Medulla oblongata (tissue), 1 donor: ENCODE results near the gene GRN.
A peak's percentile ranks its signal among the peaks of the same experiment; 100 is the strongest.
"Not testable (repeated sequence)": the region's sequence is repeated elsewhere in the genome, so short reads cannot be mapped to it uniquely, and the experiment has no call there.

ENCODE experiments used
- DNase-seq: peaks from one replicate; pipeline ENCODE4 v3.0.0-alpha.2; 2015; ENCODE audit errors: extremely low spot score

Gene GRN

DNA sequence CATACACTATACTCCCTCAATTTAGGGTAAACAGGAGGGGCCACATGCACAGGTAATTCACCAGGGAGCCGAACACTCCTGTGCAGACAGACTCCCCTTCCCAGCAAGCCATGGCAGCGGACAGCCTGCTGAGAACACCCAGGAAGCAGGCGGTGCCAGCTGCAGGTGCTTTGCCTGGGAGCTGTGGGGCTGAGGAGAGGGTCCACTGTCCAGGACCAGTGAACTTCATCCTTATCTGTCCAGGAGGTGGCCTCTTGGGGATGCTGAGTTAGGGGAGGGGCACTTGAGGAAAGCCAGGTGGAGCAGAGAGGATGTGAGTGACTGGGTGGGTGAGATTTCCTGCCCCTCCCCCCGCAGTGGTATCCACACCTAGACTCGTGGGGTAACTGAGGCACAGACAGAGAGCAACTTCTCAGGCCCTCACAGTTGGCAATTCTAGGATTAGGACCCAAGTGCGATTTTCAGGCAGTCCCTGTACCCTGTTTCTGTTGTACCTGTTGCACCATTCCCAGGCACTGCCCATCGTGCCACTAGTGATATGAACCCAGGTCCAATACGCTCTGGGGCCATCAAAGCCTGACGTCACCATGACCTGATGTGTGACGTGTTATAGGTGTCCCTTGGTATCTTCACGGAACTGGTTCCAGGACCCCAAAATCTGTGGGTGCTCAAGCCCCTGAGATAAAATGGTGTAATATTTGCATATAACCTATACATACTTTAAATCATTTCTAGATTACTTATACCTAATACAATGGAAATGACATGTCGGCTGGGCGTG, 1.2 kb downstream of the GRN start:
- no peak for DNase-seq

DNA sequence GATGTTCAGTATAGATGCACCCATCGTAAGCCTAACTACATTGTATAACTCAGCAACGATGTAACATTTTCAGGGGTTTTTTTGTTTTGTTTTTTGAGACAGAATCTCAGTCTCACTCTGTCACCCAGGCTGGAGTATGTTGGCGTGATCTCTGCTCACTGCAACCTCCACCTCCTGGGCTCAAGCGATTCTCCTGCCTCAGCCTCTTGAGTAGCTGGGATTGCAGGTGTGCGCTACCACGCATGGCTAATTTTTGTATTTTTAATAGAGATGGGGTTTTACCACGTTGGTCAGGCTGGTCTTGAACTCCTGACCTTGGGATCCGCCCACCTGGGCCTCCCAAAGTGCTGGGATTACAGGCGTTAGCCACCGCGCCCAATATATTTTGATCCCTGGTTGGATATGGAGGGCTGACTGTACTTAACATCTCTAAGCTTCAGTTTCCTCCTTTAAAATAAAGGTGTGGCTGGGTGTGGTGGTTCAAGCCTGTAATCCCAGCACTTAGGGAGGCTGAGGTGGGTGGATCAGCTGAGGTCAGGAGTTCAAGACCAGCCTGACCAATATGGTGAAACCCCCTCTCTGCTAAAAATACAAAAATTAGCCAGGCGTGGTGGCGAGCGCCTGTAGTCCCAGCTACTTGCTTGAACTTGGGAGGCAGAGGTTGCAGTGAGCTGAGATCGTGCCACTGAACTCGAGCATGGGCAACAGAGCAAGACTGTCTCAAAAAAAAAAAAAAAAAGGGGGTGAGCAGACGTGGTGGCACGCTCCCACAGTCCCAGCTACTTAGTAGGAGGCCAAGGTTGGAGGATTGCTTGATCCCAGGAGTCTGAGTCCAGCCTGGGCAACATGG, 2.3 kb downstream of the GRN start:
- not testable (repeated sequence) for DNase-seq

DNA sequence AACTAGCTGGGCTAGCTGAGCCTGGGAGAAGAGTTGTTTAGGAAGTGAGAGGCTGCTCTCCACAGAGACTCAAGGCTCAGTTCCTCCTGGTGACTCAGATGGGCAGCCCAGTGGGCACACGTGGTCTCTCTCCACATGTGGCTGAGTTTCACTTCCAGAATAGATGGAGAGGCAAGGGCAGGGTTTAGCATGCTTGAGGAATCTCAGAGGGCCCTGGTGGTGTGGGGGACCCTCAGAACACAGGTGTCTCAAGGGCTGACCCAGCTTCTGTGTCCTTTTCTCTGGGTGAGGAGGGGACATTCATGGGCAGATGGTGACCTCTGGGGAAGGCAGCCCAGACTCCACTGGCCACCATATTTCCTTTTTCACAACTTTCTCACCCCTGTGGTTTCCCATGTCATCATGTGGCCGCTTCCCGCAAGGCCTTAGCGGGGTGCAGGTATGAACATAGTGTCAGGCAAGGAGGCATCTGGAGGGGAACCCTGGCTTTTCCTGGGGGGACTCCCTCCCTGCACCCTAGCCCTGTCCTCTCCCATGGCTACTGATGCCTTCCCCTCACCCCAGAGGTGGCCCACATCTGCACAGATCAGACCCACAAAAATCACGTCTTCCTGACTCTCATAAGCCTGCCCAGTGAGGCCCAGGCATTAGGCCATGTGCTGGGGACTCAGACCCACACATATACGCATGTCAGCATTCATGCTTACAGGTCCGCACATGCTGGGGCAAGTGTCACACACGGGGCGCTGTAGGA, 3.3 kb downstream of the GRN start:
- DNase-seq, result peak; percentile 88

DNA sequence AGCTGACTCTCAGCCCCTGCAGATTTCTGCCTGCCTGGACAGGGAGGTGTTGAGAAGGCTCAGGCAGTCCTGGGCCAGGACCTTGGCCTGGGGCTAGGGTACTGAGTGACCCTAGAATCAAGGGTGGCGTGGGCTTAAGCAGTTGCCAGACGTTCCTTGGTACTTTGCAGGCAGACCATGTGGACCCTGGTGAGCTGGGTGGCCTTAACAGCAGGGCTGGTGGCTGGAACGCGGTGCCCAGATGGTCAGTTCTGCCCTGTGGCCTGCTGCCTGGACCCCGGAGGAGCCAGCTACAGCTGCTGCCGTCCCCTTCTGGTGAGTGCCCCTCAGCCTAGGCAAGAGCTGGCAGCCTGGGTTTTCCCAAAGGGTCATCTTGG, 3.9 kb downstream of the GRN start:
- no peak for DNase-seq

DNA sequence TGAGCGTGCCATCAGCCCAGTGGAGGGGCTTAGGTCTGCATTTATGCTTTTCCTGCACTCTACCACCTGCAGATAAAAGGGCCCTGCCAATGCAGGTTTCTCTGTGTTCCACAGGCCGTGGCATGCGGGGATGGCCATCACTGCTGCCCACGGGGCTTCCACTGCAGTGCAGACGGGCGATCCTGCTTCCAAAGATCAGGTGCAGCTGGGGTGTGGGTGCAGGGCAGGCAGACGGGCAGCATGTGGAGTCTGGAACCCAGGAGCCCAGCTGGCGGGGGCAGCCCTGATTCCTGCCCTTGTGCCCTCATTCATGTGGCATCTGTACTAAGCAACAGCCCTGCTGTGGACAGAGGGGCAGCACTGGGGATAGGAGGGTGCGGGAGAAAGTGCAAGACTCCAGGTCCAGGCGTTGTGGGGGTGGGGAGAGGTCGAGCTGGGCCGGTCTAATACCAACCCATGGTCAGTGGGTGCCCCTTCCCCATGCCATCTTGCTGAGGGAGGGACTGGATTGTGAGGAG, 4.5 kb downstream of the GRN start:
- no peak for DNase-seq

DNA sequence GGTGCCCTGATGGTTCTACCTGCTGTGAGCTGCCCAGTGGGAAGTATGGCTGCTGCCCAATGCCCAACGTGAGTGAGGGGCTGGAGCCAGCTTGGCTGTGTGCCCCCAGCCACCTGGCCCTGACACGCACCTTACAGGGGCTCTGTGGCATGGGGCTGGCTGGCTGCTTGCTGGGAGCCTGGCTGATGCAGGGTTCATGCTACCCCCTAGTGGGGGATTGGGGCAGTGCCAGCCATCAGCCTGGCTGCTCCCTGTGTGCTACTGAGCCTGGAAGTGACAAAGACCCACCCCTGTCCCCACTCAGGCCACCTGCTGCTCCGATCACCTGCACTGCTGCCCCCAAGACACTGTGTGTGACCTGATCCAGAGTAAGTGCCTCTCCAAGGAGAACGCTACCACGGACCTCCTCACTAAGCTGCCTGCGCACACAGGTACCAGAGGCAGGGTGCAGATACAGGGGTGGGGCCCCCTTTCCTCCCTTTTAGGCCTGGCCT, 5.7 kb downstream of the GRN start:
- peak; percentile 63 for DNase-seq

DNA sequence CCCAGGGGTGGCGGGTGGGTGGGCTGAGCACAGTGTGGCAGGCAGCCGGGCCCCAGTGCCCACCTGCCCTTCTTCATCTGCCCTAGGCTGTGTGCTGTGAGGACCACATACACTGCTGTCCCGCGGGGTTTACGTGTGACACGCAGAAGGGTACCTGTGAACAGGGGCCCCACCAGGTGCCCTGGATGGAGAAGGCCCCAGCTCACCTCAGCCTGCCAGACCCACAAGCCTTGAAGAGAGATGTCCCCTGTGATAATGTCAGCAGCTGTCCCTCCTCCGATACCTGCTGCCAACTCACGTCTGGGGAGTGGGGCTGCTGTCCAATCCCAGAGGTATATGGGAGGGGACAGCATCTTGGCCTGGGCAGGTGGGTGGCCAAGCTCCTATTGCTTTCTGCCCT, 6.4 kb downstream of the GRN start:
- no peak for DNase-seq

DNA sequence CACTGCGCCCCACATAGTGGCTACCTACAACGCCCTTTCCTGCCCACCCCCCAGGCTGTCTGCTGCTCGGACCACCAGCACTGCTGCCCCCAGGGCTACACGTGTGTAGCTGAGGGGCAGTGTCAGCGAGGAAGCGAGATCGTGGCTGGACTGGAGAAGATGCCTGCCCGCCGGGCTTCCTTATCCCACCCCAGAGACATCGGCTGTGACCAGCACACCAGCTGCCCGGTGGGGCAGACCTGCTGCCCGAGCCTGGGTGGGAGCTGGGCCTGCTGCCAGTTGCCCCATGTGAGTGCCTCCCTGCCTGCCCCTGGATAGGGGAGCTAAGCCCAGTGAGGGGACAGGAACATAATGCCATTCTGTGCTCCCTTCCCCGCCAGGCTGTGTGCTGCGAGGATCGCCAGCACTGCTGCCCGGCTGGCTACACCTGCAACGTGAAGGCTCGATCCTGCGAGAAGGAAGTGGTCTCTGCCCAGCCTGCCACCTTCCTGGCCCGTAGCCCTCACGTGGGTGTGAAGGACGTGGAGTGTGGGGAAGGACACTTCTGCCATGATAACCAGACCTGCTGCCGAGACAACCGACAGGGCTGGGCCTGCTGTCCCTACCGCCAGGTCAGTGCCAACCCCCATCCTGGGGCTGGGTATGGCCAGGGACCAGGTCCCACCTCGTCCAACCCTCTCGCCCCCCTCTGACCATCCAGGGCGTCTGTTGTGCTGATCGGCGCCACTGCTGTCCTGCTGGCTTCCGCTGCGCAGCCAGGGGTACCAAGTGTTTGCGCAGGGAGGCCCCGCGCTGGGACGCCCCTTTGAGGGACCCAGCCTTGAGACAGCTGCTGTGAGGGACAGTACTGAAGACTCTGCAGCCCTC, 7.1 kb downstream of the GRN start:
- DNase-seq, result no peak

DNA sequence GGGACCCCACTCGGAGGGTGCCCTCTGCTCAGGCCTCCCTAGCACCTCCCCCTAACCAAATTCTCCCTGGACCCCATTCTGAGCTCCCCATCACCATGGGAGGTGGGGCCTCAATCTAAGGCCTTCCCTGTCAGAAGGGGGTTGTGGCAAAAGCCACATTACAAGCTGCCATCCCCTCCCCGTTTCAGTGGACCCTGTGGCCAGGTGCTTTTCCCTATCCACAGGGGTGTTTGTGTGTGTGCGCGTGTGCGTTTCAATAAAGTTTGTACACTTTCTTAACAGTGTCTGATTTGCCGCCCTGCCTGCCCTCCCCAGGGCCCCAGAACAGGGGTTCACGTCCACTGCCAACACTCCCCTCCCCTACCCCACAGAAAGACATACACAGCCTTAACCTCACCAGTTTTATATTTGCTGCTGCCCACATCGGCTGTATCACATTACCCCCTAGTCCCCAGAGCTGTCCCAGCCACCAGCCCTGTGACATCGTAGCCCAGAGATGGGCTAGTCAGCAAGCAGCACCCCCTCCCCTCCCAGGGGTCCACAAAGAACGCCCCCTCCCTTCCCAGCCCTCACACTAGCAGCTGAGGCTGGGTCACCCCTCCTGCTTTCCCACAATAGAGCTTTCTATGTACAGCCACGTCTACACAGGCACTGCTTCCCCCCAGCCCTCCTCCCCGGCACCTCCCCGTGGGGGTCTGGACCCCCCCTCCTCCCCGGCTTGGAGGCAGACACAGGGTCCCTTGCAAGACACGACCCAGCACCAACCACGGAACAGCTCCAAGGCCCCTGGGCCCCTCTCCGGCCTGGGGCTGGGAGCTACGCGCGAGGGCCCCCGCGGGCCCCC, 7.9 kb downstream of the GRN start:
- DNase-seq, result no peak

DNA sequence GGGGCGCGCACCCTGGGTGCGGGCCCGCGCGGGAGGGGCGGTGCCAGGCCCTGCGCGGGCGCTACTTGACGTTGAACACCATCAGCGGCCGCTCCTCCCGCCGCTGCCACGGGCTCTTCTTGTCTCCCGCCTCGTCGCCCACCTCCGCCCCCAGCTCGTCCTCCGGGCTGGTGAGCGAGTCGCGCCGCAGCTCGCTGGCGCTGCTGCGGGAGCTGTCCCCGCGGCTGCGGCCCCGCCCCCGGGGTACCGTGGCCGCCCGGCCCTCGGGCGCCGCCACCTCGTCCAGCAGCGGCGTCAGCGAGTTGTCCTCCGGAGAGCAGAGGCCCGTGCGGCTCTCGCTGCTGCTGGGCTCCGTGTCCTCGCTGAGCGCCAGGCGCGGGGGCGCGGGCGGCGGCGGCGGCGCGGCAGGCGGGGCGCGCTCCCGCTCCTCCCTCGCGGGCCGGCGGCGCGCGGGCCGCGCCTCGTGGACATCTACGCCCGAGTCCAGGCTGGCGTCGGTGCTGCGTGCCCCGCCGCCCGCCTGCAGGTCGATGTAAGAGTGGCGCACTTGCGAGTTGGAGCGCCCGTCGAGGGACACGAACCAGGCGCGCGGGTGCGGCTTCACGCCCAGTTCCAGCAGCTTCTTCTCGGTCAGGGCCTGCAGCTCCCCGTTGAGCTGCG, 8.7 kb downstream of the GRN start:
- DNase-seq, result no peak

DNA sequence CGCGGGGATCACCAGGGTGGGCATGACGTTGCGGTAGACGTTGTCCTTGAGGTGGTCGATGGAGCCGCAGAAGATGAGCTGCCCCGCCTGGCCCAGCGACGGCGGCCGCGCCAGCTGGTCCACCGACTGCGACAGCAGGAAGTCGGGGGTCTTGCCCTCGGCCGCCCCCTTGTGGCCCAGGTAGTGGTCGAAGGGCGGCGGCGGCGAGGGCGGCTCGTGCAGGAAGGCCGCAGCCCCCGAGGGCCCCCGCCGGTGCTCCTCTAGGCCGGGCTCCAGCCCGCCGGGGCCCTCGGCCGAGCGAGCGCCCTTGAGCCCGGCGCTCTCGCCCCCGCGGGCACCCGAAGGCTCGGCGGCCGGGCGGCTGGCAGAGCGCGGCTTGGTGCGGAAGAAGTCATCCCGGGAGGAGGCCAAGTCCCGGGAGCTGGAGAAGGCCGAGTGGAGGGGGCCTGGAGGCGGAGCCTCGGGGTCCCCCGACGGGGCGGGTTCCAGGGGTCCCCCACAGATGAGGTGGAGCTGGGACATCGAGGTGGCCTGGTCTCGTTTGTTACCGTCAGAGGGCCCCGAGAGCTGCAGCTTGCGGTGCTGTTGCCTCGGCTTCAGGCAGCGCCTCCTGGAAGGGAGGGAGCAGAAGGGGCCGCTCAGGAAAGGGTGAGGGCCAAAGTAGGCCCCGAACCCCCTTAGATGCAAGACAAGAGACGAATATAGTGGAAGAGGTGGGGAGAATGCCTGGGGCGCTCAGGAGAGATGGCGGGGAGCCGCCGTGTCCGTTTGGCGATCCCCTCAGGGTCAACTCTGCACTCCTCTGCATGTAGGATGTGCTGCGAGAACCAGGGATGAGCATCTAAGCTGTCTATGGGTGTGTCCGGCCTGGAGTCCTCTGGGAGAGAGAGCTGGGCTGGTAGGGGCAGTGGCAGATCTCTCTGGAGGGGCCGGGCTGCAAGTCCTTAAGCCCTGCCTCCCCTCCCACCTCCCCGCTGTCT, 9.8 kb downstream of the GRN start:
- DNase-seq, result no peak

DNA sequence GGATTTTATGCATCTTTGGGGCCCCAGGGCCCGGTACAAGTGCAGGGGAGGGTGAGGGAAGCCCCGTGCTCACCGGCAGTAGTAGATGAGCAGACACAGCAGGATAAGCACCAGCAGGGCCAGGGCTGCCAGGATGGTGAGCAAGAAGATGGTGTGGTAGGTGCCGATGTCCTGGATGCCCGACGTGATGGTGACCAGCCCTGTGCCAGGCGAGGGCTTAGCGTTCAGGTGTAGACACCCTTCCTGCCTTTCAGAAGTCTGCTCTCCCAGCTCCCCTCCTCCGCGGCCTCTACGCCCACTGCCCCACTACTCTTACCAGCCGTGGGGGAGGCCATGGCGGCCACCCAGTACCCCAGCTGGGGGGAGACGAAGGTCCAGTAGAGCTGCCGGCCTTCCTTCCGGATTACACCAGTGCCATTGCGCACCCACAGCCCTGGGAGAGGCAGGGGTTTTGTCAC, 10.6 kb downstream of the GRN start:
- no peak for DNase-seq

DNA sequence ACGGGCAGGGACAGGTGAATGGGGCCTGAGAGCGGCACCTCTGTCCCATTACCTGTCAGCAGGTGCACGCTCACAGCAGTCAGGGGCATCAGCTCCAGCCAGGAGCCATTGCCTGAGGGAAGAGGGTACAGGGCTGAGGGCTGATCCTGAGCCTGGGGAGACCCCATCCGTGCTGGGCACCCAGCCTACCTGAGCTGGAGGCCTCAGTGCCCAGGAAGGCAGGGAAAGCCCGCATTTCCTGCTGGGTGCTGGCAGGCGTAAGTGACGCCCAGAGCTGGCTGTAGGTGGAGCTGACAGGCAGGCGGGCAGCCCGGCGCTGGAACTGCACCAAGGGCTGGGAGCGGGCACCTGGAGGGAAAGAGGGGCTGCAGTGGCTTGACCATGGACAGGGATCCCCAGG, 11.1 kb downstream of the GRN start:
- DNase-seq, result no peak

DNA sequence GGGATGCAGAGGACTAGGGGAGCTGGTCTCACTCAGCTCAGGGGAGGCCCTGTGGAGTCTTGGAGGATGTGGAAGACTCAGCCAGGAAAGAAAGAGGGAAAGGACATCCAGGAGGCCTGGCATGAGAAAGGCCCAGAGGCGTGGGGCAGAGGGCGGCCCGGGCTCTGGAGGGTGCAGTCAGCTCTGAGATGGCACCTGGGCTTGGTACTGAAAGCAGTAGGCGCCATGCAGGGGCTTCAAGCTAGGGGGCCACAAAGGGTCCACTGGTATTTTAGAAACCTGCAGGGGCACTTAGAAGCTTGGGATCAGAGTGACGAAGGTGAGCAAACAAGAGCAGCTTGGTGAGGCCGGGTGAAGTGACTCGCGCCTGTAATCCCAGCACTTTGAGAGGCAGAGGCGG, 13.0 kb downstream of the GRN start:
- DNase-seq, result no peak

DNA sequence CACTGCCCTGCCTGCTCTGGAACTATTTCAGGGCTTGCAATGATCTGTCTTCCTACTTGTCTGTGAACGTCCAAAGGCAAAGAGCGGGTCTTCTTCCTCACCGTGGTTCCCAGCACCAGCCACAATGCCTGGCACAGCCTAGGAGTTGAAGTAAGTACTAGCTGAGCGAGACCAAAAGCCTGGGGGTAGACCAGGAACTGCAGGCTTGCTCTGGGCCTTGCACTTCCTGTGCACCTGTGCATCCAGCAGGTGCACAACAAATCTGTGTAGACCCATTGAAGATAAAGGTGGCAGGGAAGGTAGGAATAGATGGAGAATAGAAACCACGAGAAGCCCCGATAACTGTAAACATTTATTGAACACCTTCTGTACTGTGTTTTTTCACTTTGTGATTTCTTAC, 13.9 kb downstream of the GRN start:
- DNase-seq, result no peak

DNA sequence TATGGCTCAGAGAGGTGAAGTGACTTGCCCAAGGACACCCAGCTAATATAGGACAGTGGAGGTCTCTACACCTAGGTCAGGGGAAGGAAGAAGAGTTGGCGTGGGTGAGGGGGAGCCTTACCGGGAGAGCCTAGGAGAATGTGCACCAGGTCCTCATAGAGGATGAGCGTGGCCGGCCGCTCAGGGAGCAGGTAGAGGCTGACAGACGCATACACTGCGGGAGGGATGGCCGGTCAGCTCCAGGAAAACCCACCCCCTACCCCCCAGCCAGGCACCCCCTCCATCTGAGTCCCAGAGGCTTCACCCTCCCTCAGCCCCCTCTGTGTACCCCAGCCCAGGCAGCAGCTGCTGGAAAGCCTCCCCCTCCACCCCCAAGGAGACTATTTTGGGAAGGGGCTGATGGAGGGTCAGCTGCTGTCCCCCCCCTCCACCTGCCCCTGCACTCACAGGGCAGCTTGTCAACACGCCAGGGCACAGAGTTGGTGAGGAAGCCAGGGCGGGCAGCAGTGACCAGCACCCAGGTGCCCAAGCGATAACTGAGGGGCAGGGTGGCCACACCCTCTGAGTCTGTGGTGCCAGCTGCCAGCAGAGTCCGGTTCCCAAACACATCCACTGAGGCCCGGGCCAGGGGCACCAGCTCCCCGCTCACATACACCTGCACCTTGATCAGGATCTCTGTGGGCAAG, 14.5 kb downstream of the GRN start:
- DNase-seq, result no peak

DNA sequence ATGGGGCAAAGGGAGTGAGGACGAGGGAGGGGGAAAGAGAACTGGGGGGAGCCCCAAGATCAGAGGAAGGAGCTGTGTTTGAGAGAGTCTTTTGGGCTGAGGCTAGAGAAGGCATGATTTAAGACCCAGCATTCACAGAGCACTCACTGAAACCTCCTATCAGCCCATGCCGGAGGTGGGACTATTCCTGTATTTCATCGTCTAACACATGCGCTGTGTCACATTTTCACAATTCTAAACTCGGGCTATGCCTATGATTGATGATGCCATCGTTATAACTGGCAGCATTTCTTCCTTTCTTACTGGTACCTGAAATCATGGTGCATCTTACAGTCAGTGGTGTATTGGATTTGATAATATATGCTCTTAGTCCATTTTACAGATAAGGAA, 15.0 kb downstream of the GRN start:
- DNase-seq, result no peak

DNA sequence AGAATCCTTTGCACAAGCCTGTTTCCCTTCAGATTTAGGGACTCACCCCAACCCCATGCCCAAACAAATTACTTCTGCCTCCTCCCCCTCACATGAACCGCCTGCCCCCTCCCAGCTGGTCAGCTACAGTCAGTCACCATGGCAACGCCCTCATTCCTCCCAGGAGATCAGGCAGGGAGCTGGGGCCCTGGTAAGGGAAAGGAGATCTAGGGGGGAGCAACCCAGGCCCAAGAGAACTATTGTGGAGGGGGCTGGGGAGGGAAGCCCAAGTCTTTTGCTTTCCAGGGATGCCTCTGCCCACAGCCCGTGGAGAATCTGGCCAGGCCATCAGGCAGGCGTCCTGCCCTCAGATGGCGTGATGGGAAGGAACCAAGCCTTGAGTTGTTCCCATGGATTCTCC, 15.7 kb downstream of the GRN start:
- DNase-seq, result no peak
